Body of pancreas (tissue), 4 donors: Measurements from ENCODE around the gene PELO. TPM values are rescaled to one million over a fixed set of nuclear protein-coding genes. Genes with fewer than 3 reads are reported as not detected.

Source experiments
- ATAC-seq: fragments of 150-250 bp; one replicate; pipeline ENCODE4 v1.9.1; 2016
- DNase-seq, 4 donors: peaks; one replicate each; pipeline ENCODE4 v3.0.0-alpha.2; 2019
- H3K27ac ChIP-seq, 4 donors: fragments of 200-600 bp; sonication (generic); 1 replicate in 3 of 4; 2 replicates in 1 of 4; pipeline versions ENCODE4 v1.5.1 to v1.6.1; 2016 to 2019; ENCODE audit warnings: mild to moderate bottlenecking in 1 of 4, mixed read lengths in 1 of 4, moderate library complexity in 1 of 4
- H3K27me3 ChIP-seq, 2 donors: fragments of 200-600 bp; sonication (generic); one replicate each; pipeline ENCODE4 v1.6.0; 2016; ENCODE audit warnings: mild to moderate bottlenecking in 1 of 2
- H3K36me3 ChIP-seq, 2 donors: fragments of 200-600 bp; sonication (generic); replicated peaks in 1 of 2; 2 replicates each; pipeline ENCODE4 v1.5.1; 2016; ENCODE audit warnings: low read depth in 2 of 2; ENCODE audit not compliant: insufficient read depth in 1 of 2
- H3K4me1 ChIP-seq: fragments of 200-600 bp; sonication (generic); one replicate; pipeline ENCODE4 v1.6.0; 2016
- H3K4me3 ChIP-seq, 2 donors: fragments of 200-600 bp; sonication (generic); 1 replicate in 1 of 2; 2 replicates in 1 of 2; pipeline ENCODE4 v1.5.1; 2016 to 2019
- H3K9me3 ChIP-seq, 3 donors: fragments of 200-600 bp; sonication (generic); 1 replicate in 2 of 3; 2 replicates in 1 of 3; pipeline ENCODE4 v1.5.1; 2016
- POLR2A ChIP-seq, 3 donors: fragments of 450-650 bp; IDR thresholded peaks; one replicate each; pipeline ENCODE4 v1.6.1; 2016; ENCODE audit warnings: antibody characterized with exemption in 3 of 3, mild to moderate bottlenecking in 2 of 3
- WGBS, 2 donors: methylation state at CpG; one replicate each; pipeline ENCODE4 v1.1.5; 2017; 5-methylcytosine and 5-hydroxymethylcytosine counted together
- intact Hi-C: fragments of 100-400 bp; cut with DNase I; formaldehyde crosslinking; loops from one replicate; pipeline ENCODE4 v1.15.1; 2023
- total RNA-seq, 2 donors: library from RNA; depleted of rRNA; stranded (reverse); fragments of >200 nt; gene quantifications; one replicate each; pipeline ENCODE4 v1.1.0, GENCODE V29; 2016
- TF ChIP-seq, protein P1 (sequence below), 7 experiments: fragments of 450-650 bp in 4 of 7; fragments of 200-600 bp in 3 of 7; sonication (generic) in 3 of 7; IDR thresholded peaks; one replicate each; pipeline ENCODE4 v1.5.1; 2016 to 2019; ENCODE audit warnings: antibody characterized with exemption in 7 of 7

Gene PELO
- total RNA-seq, 2 donors from 2014 or later: 3.6 to 8.3 TPM

DNA sequence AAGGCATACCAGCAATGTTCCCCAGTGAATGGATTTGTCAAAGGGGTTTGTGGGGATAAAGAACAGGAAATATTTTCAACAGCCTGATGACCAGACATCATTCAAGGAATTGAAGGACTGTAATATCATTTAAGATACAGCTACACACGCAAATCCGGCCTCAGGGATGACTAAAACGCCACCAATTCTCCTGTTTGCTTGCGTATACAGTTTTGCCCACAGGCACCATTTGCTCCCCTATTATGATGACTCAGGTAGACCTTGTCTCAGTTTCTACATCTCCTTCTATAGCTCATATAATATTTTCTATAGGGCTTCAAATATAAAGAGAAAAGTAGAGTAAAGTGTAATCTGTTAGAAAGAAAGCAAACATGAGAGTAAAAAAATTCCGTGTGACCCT, 29.7 kb upstream of the PELO start:
- Histone ChIP-seq H3K36me3 (no peaks in the 10 kb centered on the region), H3K27me3 (no peaks in the 10 kb centered on the region), H3K4me3 (no peak overlapping the region), H3K27ac (no peak overlapping the region), H3K4me1 (no peaks in the 10 kb centered on the region), H3K9me3 (no peaks in the 10 kb centered on the region)
- WGBS, 2 donors: 81 to 85% methylated on average over 5 of the region's 5 CpGs
- DNase-seq (no peak), ATAC-seq (no peak)
- intact Hi-C loops: no loop called here
- no peak for TF ChIP-seq POLR2A (IDR thresholded peaks at IDR 0.05)
- TF ChIP-seq, protein P1, sequence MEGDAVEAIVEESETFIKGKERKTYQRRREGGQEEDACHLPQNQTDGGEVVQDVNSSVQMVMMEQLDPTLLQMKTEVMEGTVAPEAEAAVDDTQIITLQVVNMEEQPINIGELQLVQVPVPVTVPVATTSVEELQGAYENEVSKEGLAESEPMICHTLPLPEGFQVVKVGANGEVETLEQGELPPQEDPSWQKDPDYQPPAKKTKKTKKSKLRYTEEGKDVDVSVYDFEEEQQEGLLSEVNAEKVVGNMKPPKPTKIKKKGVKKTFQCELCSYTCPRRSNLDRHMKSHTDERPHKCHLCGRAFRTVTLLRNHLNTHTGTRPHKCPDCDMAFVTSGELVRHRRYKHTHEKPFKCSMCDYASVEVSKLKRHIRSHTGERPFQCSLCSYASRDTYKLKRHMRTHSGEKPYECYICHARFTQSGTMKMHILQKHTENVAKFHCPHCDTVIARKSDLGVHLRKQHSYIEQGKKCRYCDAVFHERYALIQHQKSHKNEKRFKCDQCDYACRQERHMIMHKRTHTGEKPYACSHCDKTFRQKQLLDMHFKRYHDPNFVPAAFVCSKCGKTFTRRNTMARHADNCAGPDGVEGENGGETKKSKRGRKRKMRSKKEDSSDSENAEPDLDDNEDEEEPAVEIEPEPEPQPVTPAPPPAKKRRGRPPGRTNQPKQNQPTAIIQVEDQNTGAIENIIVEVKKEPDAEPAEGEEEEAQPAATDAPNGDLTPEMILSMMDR (IDR thresholded peaks at IDR 0.05): no peak

DNA sequence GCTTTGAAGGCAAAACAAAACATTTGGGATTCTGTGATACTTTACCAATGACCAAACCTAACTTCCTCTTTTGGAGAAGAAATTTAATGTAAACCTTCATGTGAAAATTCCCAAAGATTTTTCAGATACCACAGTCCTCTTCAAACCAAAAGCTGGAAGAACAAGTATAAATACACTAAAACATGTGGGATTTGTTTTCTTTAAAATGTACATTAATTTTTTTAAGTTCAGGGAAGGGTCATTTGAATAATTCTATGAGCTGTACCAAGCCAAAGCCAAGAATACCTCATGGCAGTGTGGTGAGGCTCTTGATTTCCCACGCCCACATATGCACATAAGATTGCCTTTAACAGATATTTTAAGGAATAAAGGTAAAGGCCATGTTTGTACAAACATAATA, 28.4 kb upstream of the PELO start:
- intact Hi-C loops: no loop called here
- WGBS, 2 donors: 72 to 74% methylated on average over 1 of the region's 1 CpG

DNA sequence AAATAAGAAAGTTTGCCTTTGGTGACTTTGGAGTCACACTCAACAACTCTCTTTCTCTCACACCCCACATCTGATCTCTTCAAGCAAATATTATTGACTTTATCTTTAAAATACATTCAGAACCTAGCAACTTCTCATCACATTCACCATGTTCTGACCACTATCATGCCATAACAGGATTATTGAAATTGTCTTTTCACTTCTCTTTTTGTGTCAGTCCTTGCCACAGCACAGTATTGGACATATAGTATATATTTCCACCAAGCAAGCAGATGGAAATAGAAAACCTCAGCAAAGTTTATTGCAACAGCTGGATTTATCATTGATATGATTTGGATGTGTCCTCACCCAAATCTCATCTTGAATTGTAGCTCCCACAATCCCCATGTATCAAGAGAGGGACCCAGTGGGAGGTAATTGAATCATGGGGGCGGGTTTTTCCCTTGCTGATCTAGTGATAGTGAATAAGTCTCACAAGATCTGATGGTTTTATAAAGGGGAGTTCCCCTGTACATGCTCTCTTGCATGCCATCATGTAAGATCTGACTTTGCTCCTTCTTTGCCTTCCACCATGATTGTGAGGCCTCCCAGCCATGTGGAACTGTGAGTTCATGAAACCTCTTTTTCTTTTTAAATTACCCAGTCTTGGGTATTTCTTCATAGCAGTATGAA, 26.9 kb upstream of the PELO start:
- no peak overlapping the region for H3K4me3 ChIP-seq
- H3K36me3 ChIP-seq: no peaks in the 10 kb centered on the region
- no peaks in the 10 kb centered on the region for H3K9me3 ChIP-seq
- intact Hi-C loops: no loop called here
- ATAC-seq (no peak), DNase-seq (no peak)
- WGBS, 2 donors: 60 to 65% methylated on average over 1 of the region's 1 CpG
- TF ChIP-seq, protein P1 (IDR thresholded peaks at IDR 0.05): no peak
- no peak for TF ChIP-seq POLR2A (IDR thresholded peaks at IDR 0.05)
- no peaks in the 10 kb centered on the region for H3K4me1 ChIP-seq
- no peak overlapping the region for H3K27ac ChIP-seq
- no peaks in the 10 kb centered on the region for H3K27me3 ChIP-seq

More for the DNA sequence above, 28.4 kb upstream of the PELO start:
- Histone ChIP-seq H3K4me1 (no peaks in the 10 kb centered on the region), H3K36me3 (no peaks in the 10 kb centered on the region), H3K9me3 (no peaks in the 10 kb centered on the region), H3K4me3 (no peak overlapping the region), H3K27me3 (no peaks in the 10 kb centered on the region), H3K27ac (no peak overlapping the region)
- TF ChIP-seq, protein P1 (IDR thresholded peaks at IDR 0.05): no peak
- TF ChIP-seq POLR2A (IDR thresholded peaks at IDR 0.05): no peak
- no peak for ATAC-seq
- DNase-seq: no peak

DNA sequence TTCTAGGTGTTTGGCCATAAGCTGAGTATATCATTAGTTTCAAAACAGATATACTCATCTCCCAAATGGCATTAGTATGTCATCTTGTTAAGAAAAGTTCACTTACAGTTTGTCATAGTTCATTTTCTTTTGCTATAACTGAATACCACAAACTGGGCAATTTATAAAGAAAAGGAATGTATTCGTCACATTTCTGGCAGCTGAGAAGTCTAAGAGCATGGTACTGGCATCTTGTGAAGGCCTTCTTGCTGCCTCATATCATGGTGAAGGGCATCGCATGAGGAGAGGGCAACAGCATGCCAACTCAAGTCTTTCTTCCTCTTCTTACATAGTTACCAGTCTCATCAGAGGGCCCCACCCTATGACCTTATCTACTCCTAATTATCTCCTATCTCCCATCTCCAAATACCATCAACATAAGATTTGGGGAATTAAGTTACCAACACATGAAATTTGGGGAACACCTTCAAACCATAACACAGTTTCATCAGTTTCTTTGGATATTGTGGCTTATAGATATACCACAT, 20.4 kb upstream of the PELO start:
- 77 to 87% methylated on average over 2 of the region's 2 CpGs for WGBS, 2 donors
- no peak overlapping the region for H3K4me3 ChIP-seq

More for the DNA sequence above, 20.4 kb upstream of the PELO start:
- intact Hi-C loops: no loop called here
- DNase-seq (no peak), ATAC-seq (no peak)
- Histone ChIP-seq H3K4me1 (no peaks in the 10 kb centered on the region), H3K9me3 (no peaks in the 10 kb centered on the region), H3K27me3 (no peaks in the 10 kb centered on the region), H3K27ac (no peak overlapping the region), H3K36me3 (no peaks in the 10 kb centered on the region)
- no peak for TF ChIP-seq POLR2A (IDR thresholded peaks at IDR 0.05)
- TF ChIP-seq, protein P1 (IDR thresholded peaks at IDR 0.05): no peak
